WTC11 (cell line): ENCODE data around the gene ATCAY.

ENCODE experiments used
- CBFB ChIP-seq: sonication (generic); formaldehyde crosslinking; IDR thresholded peaks from 2 replicates; pipeline ENCODE4 v1.8.1; 2022; ENCODE audit warnings: mild to moderate bottlenecking, low read depth, missing genetic modification reagents
- TEAD4 ChIP-seq: sonication (generic); formaldehyde crosslinking; IDR thresholded peaks from 2 replicates; pipeline ENCODE4 v1.8.0; 2022; ENCODE audit warnings: mild to moderate bottlenecking, missing genetic modification reagents
- ZBTB21 ChIP-seq: sonication (generic); formaldehyde crosslinking; IDR thresholded peaks from 2 replicates; pipeline ENCODE4 v1.8.1; 2023; ENCODE audit warnings: mild to moderate bottlenecking, missing genetic modification reagents, borderline replicate concordance
- TF ChIP-seq, protein P1 (sequence below): fragments of 200-600 bp; IDR thresholded peaks from 2 replicates; pipeline ENCODE4 v1.8.0; 2022; ENCODE audit warnings: antibody characterized with exemption
- TF ChIP-seq, protein P2 (sequence below): sonication (generic); formaldehyde crosslinking; IDR thresholded peaks from 2 replicates; pipeline ENCODE4 v1.8.1; 2022; ENCODE audit warnings: mild to moderate bottlenecking, missing genetic modification reagents, moderate library complexity, borderline replicate concordance

DNA sequence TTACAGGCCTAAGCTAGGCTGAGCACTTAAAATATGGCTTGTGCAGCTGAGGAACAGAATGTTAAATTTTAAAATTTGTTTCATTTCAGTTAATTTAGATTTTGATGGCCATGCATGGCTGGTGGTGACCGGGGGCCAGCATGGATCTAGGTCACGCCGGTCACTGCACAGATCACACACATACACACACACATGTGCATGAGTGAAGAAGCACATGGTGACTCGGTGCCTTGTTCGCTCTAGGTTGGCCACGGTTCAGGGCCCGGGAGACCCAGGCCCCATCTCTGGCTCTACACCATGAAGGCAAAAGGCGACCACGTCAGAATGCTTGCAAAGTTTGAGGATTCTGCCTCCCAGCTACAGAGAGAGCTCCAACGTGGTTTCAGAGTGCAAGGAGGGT is 39.7 kb upstream of the ATCAY start:
- TF ChIP-seq, protein P1, sequence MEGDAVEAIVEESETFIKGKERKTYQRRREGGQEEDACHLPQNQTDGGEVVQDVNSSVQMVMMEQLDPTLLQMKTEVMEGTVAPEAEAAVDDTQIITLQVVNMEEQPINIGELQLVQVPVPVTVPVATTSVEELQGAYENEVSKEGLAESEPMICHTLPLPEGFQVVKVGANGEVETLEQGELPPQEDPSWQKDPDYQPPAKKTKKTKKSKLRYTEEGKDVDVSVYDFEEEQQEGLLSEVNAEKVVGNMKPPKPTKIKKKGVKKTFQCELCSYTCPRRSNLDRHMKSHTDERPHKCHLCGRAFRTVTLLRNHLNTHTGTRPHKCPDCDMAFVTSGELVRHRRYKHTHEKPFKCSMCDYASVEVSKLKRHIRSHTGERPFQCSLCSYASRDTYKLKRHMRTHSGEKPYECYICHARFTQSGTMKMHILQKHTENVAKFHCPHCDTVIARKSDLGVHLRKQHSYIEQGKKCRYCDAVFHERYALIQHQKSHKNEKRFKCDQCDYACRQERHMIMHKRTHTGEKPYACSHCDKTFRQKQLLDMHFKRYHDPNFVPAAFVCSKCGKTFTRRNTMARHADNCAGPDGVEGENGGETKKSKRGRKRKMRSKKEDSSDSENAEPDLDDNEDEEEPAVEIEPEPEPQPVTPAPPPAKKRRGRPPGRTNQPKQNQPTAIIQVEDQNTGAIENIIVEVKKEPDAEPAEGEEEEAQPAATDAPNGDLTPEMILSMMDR, result no peak
- TF ChIP-seq ZBTB21 (CRISPR knock-in tag) (no peak), TEAD4 (no peak), CBFB (CRISPR knock-in tag) (no peak)
- TF ChIP-seq, protein P2, sequence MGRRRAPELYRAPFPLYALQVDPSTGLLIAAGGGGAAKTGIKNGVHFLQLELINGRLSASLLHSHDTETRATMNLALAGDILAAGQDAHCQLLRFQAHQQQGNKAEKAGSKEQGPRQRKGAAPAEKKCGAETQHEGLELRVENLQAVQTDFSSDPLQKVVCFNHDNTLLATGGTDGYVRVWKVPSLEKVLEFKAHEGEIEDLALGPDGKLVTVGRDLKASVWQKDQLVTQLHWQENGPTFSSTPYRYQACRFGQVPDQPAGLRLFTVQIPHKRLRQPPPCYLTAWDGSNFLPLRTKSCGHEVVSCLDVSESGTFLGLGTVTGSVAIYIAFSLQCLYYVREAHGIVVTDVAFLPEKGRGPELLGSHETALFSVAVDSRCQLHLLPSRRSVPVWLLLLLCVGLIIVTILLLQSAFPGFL (CRISPR knock-in tag), result no peak
